HG02798 (cell line): ENCODE results near the gene TYR.
"Not testable (repeated sequence)": the region's sequence is repeated elsewhere in the genome, so short reads cannot be mapped to it uniquely, and the experiment has no call there.

Experiments
- ATAC-seq: cut with Tn5 transposase; IDR thresholded peaks from one replicate; pipeline ENCODE4 v1.9.1; 2021; ENCODE audit warnings: mild to moderate bottlenecking; ENCODE audit not compliant: unreplicated experiment, poor library complexity

TYR gene

GRCh38 chr11:89267660-89268302 is 90.1 kb downstream of the TYR start:
- ATAC-seq, result no peak

GRCh38 chr11:89272540-89273088 is 94.9 kb downstream of the TYR start:
- not testable (repeated sequence) for ATAC-seq

- ATAC-seq, result not testable (repeated sequence)
Observed at GRCh38 chr11:89273220-89273619, 95.5 kb downstream of the TYR start.

- no peak for ATAC-seq
Observed at GRCh38 chr11:89275966-89276365, 98.3 kb downstream of the TYR start.

GRCh38 chr11:89279176-89279575 is 101.5 kb downstream of the TYR start:
- no peak for ATAC-seq

- not testable (repeated sequence) for ATAC-seq
Observed at GRCh38 chr11:89281032-89281677, 103.5 kb downstream of the TYR start.

GRCh38 chr11:89286601-89287000 is 108.9 kb downstream of the TYR start:
- not testable (repeated sequence) for ATAC-seq

GRCh38 chr11:89288004-89288403 is 110.3 kb downstream of the TYR start:
- ATAC-seq, result not testable (repeated sequence)

- ATAC-seq, result no peak
Observed at GRCh38 chr11:89293965-89294679, 116.4 kb downstream of the TYR start.

GRCh38 chr11:89295023-89295422 is 117.3 kb downstream of the TYR start:
- not testable (repeated sequence) for ATAC-seq

- not testable (repeated sequence) for ATAC-seq
Observed at GRCh38 chr11:89303029-89303428, 125.4 kb downstream of the TYR start.

GRCh38 chr11:89308272-89308671 is 130.6 kb downstream of the TYR start:
- ATAC-seq, result not testable (repeated sequence)

- not testable (repeated sequence) for ATAC-seq
Observed at GRCh38 chr11:89309321-89309985, 131.8 kb downstream of the TYR start.

GRCh38 chr11:89310607-89311006 is 132.9 kb downstream of the TYR start:
- not testable (repeated sequence) for ATAC-seq

- ATAC-seq, result no peak
Observed at GRCh38 chr11:89321401-89321800, 143.7 kb downstream of the TYR start.

- ATAC-seq, result no peak
Observed at GRCh38 chr11:89327885-89328284, 150.2 kb downstream of the TYR start.

- ATAC-seq, result not testable (repeated sequence)
Observed at GRCh38 chr11:89331940-89332339, 154.3 kb downstream of the TYR start.

GRCh38 chr11:89333704-89334103 is 156.0 kb downstream of the TYR start:
- ATAC-seq, result not testable (repeated sequence)

- ATAC-seq, result not testable (repeated sequence)
Observed at GRCh38 chr11:89337100-89337650, 159.5 kb downstream of the TYR start.

GRCh38 chr11:89338073-89338472 is 160.4 kb downstream of the TYR start:
- ATAC-seq, result not testable (repeated sequence)
